GM13977 (cell line): ENCODE data around the gene MTERF4.

Experiments
- DNase-seq: peaks from one replicate; pipeline ENCODE4 v3.0.0; 2012; ENCODE audit warnings: low spot score
- in situ Hi-C: fragments of 300-500 bp; cut with MboI; formaldehyde crosslinking; loops from one replicate; pipeline ENCODE4 v1.12.0; 2022; ENCODE audit warnings: low sequenced_read_pairs, low pct_unique_long_range_greater_than_20kb, mixed read lengths, inconsistent platforms; ENCODE audit not compliant: unreplicated experiment
- TF ChIP-seq, protein P1 (sequence below): IDR thresholded peaks from 2 replicates; pipeline ENCODE4 v1.5.1; 2012; ENCODE audit warnings: mild to moderate bottlenecking, control low read depth; ENCODE audit not compliant: insufficient read depth; ENCODE audit errors: extremely low read depth, missing control alignments

The MTERF4 gene

DNA sequence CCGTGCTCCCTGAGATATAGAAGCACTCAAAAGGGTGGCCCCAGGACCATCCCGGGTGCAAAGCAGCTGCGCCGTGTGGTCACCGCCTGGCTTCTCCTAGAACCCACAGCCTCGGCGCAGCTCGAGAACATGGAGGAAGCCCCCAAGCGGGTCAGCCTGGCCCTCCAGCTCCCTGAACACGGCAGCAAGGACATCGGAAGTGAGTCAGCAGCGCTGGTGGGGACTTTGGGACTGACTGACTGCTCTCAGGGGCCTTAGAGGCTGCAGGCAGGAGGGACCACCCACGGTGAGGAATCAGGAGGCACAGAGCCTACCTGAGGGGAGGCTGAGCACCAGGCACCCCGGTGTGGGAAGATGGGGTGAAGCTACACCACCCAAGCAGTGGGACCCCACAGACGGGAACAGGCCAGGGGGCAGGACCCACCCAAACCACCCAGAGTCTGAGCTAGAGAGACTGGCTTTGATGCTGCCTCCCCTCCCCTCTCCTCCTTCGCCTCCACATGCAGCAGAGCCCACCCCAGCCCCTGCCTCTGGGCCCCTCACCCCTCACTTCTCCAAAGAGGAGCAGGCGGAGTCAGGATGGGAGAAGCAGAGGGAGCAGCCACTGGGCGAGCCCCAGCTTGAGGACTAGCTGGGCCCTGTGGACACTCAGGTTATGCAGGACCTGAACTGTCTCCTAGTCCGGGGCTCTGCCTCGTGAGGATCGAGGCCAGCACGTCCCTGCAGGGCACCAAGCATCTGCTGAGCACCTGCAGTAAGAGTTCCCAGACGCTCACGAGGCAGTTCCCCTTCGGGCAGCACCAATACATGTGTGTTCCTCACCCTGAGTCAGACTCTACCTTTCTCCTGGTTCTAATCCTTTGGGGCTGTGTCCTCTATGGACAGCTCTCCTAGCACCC lies 28.7 kb downstream of the MTERF4 start:
- DNase-seq, result no peak
- TF ChIP-seq, protein P1, sequence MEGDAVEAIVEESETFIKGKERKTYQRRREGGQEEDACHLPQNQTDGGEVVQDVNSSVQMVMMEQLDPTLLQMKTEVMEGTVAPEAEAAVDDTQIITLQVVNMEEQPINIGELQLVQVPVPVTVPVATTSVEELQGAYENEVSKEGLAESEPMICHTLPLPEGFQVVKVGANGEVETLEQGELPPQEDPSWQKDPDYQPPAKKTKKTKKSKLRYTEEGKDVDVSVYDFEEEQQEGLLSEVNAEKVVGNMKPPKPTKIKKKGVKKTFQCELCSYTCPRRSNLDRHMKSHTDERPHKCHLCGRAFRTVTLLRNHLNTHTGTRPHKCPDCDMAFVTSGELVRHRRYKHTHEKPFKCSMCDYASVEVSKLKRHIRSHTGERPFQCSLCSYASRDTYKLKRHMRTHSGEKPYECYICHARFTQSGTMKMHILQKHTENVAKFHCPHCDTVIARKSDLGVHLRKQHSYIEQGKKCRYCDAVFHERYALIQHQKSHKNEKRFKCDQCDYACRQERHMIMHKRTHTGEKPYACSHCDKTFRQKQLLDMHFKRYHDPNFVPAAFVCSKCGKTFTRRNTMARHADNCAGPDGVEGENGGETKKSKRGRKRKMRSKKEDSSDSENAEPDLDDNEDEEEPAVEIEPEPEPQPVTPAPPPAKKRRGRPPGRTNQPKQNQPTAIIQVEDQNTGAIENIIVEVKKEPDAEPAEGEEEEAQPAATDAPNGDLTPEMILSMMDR, result no peak
- in situ Hi-C loops, result no loop called here

- DNase-seq, result no peak
- TF ChIP-seq, protein P1, result no peak
- in situ Hi-C loops, result no loop called here
Measured at GRCh38 chr2:241072553-241073165, 29.4 kb downstream of the MTERF4 start.

DNA sequence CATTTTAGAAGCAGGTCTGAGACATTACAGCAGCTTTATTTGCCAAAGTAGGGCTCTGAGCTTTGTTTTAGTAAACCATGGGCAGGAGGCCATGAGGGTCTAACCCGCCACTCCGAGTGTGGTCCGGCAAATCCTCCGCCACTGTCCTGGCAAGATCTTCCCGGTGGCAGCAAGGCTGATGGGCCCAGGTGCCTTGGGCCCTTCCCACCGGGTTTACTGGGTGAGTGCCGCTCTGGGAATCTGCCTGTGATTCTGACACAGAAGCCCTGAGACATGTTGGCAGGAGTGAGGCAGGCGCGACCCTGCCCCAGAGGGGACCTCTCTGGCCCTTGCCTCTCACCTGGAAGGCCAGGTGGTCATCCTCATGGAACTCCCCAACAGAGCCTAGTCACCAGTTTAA lies 29.9 kb downstream of the MTERF4 start:
- TF ChIP-seq, protein P1, result no peak
- in situ Hi-C loops, result no loop called here
- DNase-seq, result no peak

GRCh38 chr2:241071677-241072111 lies 30.4 kb downstream of the MTERF4 start:
- in situ Hi-C loops, result no loop called here
- DNase-seq, result no peak
- TF ChIP-seq, protein P1, result no peak

DNA sequence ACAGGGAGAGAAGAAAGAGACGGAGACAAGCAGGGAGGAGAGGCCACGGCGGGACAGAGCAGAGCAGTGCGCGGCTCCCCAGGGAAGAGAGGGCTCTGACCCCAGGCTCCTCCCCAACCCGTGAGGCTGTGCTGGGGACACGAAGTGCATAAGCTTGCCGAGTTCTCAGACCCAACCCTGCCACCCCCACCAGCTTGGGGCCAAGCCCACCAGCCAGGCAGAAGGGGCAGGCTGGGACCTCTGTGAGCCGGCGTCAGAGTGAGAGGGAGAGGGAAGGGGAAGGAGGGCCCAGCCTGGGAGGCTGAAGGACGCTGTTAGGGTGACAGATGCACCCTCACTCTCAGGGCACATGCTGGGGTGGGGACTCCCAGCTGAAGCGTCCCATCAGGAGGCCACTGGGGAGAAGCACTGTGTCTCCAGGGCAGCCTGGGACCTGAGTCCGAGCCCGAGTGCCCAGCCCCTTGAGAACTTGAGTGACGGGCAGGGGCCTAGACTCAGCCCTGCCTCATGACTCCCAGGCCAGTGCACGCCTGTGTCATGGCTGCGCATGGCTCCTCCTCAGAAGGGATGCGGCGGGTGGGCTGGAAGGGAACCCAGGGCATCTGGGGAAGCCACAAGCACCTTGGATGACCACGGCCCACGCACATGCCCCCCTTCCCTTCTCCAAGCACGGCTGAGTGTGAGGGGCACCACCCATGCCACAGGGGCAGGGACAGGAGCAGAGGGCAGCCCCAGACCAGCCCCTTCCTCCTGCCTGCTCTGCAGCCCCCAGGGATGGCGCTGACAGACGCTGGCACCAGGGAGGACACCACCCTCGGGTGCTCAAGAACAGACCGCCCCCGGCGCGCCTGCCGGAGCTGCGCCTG lies 31.0 kb downstream of the MTERF4 start:
- no peak for DNase-seq
- in situ Hi-C loops, result no loop called here
- TF ChIP-seq, protein P1, result no peak

DNA sequence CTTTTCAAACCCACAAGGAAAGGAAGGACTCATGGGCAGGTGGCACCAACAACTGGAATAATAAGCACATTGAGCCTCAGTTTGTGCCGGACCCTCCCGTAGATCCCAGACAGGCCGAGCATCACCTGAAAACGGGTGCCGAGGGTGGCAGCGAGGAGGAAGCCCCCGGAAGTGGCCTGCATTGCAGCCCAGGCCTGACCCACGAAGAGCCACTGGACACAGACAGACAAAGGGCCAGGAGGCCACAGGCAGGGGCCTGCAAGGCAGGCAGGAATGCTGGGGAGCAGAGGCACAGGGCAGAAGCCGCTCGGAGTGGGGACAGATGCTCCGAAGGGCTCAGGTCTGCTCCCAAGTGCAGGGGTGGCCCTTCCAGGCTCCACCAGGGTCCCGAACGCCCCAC lies 31.7 kb downstream of the MTERF4 start:
- TF ChIP-seq, protein P1, result no peak
- in situ Hi-C loops, result no loop called here
- DNase-seq, result no peak
